ENCODE data around the gene TBC1D22A. TPM values are rescaled to one million over a fixed set of nuclear protein-coding genes. Genes with fewer than 3 reads are reported as not detected.

The TBC1D22A gene
- total RNA-seq, 1 experiment from 2014 or later: 14.3 TPM

DNA sequence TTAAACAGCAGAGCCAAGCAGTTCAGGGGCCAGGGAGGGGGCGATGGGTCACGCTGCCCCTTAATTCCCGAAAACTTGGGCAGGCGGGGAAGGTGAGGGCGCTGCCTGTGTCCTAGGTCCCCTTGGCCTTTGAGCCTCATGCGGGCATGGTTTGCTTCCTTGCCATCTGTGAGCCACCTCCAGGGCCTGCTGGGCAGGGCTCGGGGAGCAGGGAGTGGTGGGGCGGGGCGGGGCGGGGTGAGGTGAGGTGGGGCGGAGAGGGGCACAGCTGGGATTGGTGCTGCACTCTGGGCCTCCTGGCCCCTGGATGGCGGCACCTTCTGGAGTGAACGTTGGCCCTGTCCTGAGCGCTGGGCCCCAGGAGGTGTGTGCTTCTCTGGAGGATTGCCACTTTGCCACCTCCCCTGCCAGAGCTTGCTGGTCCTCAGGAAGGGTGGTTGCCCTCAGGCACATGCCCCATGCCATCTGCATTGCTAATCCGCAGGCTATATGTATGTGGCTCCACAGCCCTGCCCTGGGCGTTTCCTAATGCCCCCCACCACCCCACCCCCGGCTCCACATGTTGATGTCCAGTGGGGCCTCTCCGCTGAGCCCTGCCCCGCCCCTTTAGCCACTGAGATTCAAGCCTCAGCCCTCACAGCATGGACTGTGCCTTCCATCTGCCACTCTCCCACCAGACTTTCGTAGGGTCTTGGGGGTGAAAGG is 352.5 kb downstream of the TBC1D22A start:
- ATAC-seq: no peak
- Histone ChIP-seq H3K27ac (ENCODE audit: low read length) (no peak overlapping the region), H3K9me3 (ENCODE audit: low read length) (no peaks in the 10 kb centered on the region), H3K4me1 (ENCODE audit: insufficient read depth, low read length) (no peaks in the 10 kb centered on the region), H3K79me2 (ENCODE audit: low read length) (no peaks in the 10 kb centered on the region), H4K20me1 (ENCODE audit: low read length) (no peaks in the 10 kb centered on the region), H3K27me3 (ENCODE audit: low read length) (no peaks in the 10 kb centered on the region), H3K4me3 (ENCODE audit: low read length) (no peak overlapping the region), H3K4me2 (ENCODE audit: low read length) (no peak overlapping the region), H3K36me3 (ENCODE audit: low read depth, low read length) (no peaks in the 10 kb centered on the region), H3F3A (ENCODE audit: low read length, unreplicated experiment) (no peaks in the 10 kb centered on the region), H2AFZ (ENCODE audit: low read length) (no peak overlapping the region), H3K9ac (ENCODE audit: low read length) (no peak overlapping the region), H3K9me2 (replicated peaks; ENCODE audit: low read length) (no peaks in the 10 kb centered on the region)
- ChIA-PET POLR2A (ENCODE audit: unreplicated experiment) (no interaction called here), CTCF (no interaction called here)
- no TSS peak for BruUV-seq (replicated peaks)
- intact Hi-C loops (cut with micrococcal nuclease): no loop called here
- TF ChIP-seq EZH2phosphoT487 (IDR thresholded peaks at IDR 0.05; ENCODE audit: borderline replicate concordance, low read length) (no peak), EZH2 (IDR thresholded peaks at IDR 0.05; ENCODE audit: low read length, unreplicated experiment) (no peak)
- TF ChIP-seq, protein P1, sequence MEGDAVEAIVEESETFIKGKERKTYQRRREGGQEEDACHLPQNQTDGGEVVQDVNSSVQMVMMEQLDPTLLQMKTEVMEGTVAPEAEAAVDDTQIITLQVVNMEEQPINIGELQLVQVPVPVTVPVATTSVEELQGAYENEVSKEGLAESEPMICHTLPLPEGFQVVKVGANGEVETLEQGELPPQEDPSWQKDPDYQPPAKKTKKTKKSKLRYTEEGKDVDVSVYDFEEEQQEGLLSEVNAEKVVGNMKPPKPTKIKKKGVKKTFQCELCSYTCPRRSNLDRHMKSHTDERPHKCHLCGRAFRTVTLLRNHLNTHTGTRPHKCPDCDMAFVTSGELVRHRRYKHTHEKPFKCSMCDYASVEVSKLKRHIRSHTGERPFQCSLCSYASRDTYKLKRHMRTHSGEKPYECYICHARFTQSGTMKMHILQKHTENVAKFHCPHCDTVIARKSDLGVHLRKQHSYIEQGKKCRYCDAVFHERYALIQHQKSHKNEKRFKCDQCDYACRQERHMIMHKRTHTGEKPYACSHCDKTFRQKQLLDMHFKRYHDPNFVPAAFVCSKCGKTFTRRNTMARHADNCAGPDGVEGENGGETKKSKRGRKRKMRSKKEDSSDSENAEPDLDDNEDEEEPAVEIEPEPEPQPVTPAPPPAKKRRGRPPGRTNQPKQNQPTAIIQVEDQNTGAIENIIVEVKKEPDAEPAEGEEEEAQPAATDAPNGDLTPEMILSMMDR (conservative IDR thresholded peaks at IDR 0.05; ENCODE audit: low read depth, low read length): no peak
- no peak for DNase-seq

DNA sequence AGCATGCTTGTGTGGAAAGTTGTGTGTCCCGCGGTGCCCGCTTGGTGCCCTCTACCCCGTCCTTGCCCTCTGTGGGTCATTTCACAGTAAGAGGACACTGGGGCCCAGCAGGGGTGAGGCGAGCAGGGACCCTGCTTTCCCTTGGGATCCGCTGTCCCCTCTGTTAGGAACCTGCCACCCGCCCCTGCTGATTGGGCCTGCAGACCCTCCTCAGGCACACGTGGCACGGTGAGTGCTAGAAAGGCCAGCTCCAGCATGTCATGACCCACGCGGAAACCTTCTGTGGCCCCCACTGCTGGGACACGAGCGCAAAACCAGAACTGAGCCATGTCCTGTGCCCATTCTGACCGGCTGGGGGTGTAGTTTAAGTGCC is 353.1 kb downstream of the TBC1D22A start:
- Histone ChIP-seq H3K36me3 (ENCODE audit: low read depth, low read length) (no peaks in the 10 kb centered on the region), H3K4me3 (ENCODE audit: low read length) (no peak overlapping the region), H3K9me3 (ENCODE audit: low read length) (no peaks in the 10 kb centered on the region), H3K79me2 (ENCODE audit: low read length) (no peaks in the 10 kb centered on the region), H2AFZ (ENCODE audit: low read length) (no peak overlapping the region), H3K9ac (ENCODE audit: low read length) (no peak overlapping the region), H3K9me2 (replicated peaks; ENCODE audit: low read length) (no peaks in the 10 kb centered on the region), H3K27me3 (ENCODE audit: low read length) (no peaks in the 10 kb centered on the region), H3K27ac (ENCODE audit: low read length) (no peak overlapping the region), H3K4me1 (ENCODE audit: insufficient read depth, low read length) (no peaks in the 10 kb centered on the region), H3K4me2 (ENCODE audit: low read length) (no peak overlapping the region), H4K20me1 (ENCODE audit: low read length) (no peaks in the 10 kb centered on the region), H3F3A (ENCODE audit: low read length, unreplicated experiment) (no peaks in the 10 kb centered on the region)
- intact Hi-C loops (cut with micrococcal nuclease): no loop called here
- DNase-seq (no peak), ATAC-seq (no peak)
- TF ChIP-seq, protein P1 (conservative IDR thresholded peaks at IDR 0.05; ENCODE audit: low read depth, low read length): no peak
- ChIA-PET POLR2A (ENCODE audit: unreplicated experiment) (no interaction called here), CTCF (no interaction called here)
- BruUV-seq (replicated peaks): no TSS peak

DNA sequence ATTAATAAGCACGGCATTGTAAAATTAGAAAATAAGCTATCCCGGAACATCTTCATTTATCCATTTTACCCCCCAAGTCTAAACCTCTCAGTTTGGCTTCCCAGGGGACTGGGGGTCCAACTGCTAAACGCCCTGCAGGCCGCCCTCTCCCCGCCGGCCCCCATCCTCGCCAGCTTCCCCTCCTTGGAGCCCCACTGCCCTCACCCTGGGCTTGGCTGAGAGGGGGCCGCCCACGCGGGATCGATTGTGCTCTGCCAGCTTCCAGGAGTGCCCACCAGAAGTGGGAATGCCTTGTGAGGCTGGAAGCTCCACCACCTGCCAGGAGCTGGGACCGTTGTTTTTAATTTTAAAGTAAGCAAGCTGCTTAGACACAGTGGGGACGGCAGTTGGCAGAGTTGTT is 353.5 kb downstream of the TBC1D22A start:
- Histone ChIP-seq H3K9me2 (replicated peaks; ENCODE audit: low read length) (no peaks in the 10 kb centered on the region), H3K9me3 (ENCODE audit: low read length) (no peaks in the 10 kb centered on the region), H3K79me2 (ENCODE audit: low read length) (no peaks in the 10 kb centered on the region), H3K4me3 (ENCODE audit: low read length) (no peak overlapping the region), H2AFZ (ENCODE audit: low read length) (no peak overlapping the region), H3K27me3 (ENCODE audit: low read length) (no peaks in the 10 kb centered on the region), H3K4me1 (ENCODE audit: insufficient read depth, low read length) (no peaks in the 10 kb centered on the region), H3K36me3 (ENCODE audit: low read depth, low read length) (no peaks in the 10 kb centered on the region), H3F3A (ENCODE audit: low read length, unreplicated experiment) (no peaks in the 10 kb centered on the region), H4K20me1 (ENCODE audit: low read length) (no peaks in the 10 kb centered on the region), H3K27ac (ENCODE audit: low read length) (no peak overlapping the region), H3K4me2 (ENCODE audit: low read length) (no peak overlapping the region), H3K9ac (ENCODE audit: low read length) (no peak overlapping the region)
- no peak for DNase-seq
- no TSS peak for BruUV-seq (replicated peaks)
- ChIA-PET POLR2A (ENCODE audit: unreplicated experiment) (no interaction called here), CTCF (no interaction called here)
- TF ChIP-seq EZH2phosphoT487 (IDR thresholded peaks at IDR 0.05; ENCODE audit: borderline replicate concordance, low read length) (no peak), EZH2 (IDR thresholded peaks at IDR 0.05; ENCODE audit: low read length, unreplicated experiment) (no peak)
- TF ChIP-seq, protein P1 (conservative IDR thresholded peaks at IDR 0.05; ENCODE audit: low read depth, low read length): no peak
- no peak for ATAC-seq
- intact Hi-C loops (cut with micrococcal nuclease): no loop called here

Measured in PC-3 (cell line).